GM23338 (cell line): ENCODE measurements around the gene EXOC1L.

Experiments used
- CTCF ChIP-seq, 2 experiments: fragments of 200-600 bp in 1 of 2; sonication (generic) in 1 of 2; conservative IDR thresholded peaks; 2 replicates each; pipeline versions ENCODE4 v1.5.1 to v1.6.1; 2016 to 2017; ENCODE audit warnings: antibody characterized with exemption in 2 of 2, low read depth in 2 of 2, mild to moderate bottlenecking in 2 of 2, moderate library complexity in 1 of 2
- JUNB ChIP-seq: IDR thresholded peaks from one replicate; pipeline ENCODE4 v1.6.1; 2016; ENCODE audit warnings: antibody characterized with exemption; ENCODE audit not compliant: unreplicated experiment
- TF ChIP-seq, protein P1 (sequence below): IDR thresholded peaks from one replicate; pipeline ENCODE4 v1.6.1; 2018; ENCODE audit warnings: antibody characterized with exemption; ENCODE audit not compliant: unreplicated experiment

DNA sequence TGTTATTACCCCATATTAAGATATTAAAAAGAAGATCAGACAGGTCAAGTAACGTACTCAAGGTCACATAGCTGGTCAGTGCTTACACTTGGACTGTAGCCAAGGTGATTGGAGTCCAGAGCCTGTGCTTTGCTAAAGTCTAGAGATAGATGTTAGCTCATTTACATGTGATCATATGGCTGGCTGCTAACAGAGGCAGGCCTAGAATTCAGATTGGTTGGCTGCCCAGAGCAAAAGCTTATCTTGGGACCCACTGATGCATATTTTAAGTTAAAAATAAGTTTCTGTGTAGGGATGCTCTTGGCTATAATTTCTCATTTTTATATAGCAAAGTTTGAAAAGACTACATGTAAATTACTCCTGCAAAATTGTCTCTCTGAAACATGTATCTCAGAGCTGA, 18.1 kb upstream of the EXOC1L start:
- TF ChIP-seq, protein P1, sequence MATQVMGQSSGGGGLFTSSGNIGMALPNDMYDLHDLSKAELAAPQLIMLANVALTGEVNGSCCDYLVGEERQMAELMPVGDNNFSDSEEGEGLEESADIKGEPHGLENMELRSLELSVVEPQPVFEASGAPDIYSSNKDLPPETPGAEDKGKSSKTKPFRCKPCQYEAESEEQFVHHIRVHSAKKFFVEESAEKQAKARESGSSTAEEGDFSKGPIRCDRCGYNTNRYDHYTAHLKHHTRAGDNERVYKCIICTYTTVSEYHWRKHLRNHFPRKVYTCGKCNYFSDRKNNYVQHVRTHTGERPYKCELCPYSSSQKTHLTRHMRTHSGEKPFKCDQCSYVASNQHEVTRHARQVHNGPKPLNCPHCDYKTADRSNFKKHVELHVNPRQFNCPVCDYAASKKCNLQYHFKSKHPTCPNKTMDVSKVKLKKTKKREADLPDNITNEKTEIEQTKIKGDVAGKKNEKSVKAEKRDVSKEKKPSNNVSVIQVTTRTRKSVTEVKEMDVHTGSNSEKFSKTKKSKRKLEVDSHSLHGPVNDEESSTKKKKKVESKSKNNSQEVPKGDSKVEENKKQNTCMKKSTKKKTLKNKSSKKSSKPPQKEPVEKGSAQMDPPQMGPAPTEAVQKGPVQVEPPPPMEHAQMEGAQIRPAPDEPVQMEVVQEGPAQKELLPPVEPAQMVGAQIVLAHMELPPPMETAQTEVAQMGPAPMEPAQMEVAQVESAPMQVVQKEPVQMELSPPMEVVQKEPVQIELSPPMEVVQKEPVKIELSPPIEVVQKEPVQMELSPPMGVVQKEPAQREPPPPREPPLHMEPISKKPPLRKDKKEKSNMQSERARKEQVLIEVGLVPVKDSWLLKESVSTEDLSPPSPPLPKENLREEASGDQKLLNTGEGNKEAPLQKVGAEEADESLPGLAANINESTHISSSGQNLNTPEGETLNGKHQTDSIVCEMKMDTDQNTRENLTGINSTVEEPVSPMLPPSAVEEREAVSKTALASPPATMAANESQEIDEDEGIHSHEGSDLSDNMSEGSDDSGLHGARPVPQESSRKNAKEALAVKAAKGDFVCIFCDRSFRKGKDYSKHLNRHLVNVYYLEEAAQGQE = no peak
- TF ChIP-seq CTCF (conservative IDR thresholded peaks at IDR 0.05; ENCODE audit: low read depth in 2 of 2) (no peak), JUNB (no peak)
